Activated T-cell treated with anti-CD3 and anti-CD28 coated beads for 24 hours (primary cell): Measurements from ENCODE around the gene UHRF1.
"Not testable (repeated sequence)": the region's sequence is repeated elsewhere in the genome, so short reads cannot be mapped to it uniquely, and the experiment has no call there.

Source experiments
- DNase-seq: peaks from one replicate; pipeline ENCODE4 v3.0.0-alpha.2; 2020; ENCODE audit warnings: low read depth

Gene UHRF1

GRCh38 chr19:4935444-4935843 lies 26.1 kb downstream of the UHRF1 start:
- no peak for DNase-seq

- no peak for DNase-seq
These were observed 27.8 kb downstream of the UHRF1 start for GRCh38 chr19:4937060-4937459.

GRCh38 chr19:4938461-4938860 lies 29.2 kb downstream of the UHRF1 start:
- DNase-seq = not testable (repeated sequence)

- DNase-seq = no peak
These were observed 30.2 kb downstream of the UHRF1 start for GRCh38 chr19:4939466-4939865.

GRCh38 chr19:4941638-4942169 lies 32.4 kb downstream of the UHRF1 start:
- not testable (repeated sequence) for DNase-seq

- DNase-seq = not testable (repeated sequence)
These were observed 41.3 kb downstream of the UHRF1 start for GRCh38 chr19:4950650-4951049.

- no peak for DNase-seq
These were observed 42.4 kb downstream of the UHRF1 start for GRCh38 chr19:4951656-4952055.

- no peak for DNase-seq
These were observed 43.6 kb downstream of the UHRF1 start for GRCh38 chr19:4952945-4953344.

GRCh38 chr19:4954320-4955149 lies 45.2 kb downstream of the UHRF1 start:
- not testable (repeated sequence) for DNase-seq

GRCh38 chr19:4955274-4955673 lies 46.0 kb downstream of the UHRF1 start:
- DNase-seq = no peak

GRCh38 chr19:4957981-4958380 lies 48.7 kb downstream of the UHRF1 start:
- DNase-seq = no peak

GRCh38 chr19:4962085-4962619 lies 52.9 kb downstream of the UHRF1 start:
- DNase-seq = no peak

- no peak for DNase-seq
These were observed 55.8 kb downstream of the UHRF1 start for GRCh38 chr19:4965061-4965460.

GRCh38 chr19:4966591-4966990 lies 57.3 kb downstream of the UHRF1 start:
- DNase-seq = no peak

GRCh38 chr19:4967738-4968461 lies 58.6 kb downstream of the UHRF1 start:
- no peak for DNase-seq

- peak; percentile 98 for DNase-seq
These were observed 59.4 kb downstream of the UHRF1 start, which contains the start of gene KDM4B for GRCh38 chr19:4968462-4969291. Gene KDM4B, plus strand, starts transcription at chr19:4969113. Its CDS starts 63,778 bp downstream, at chr19:5032891.

GRCh38 chr19:4969292-4969771 lies 60.0 kb downstream of the UHRF1 start:
- no peak for DNase-seq

- DNase-seq = no peak
These were observed 60.7 kb downstream of the UHRF1 start for GRCh38 chr19:4969772-4970531.

GRCh38 chr19:4970558-4971423 lies 61.5 kb downstream of the UHRF1 start:
- DNase-seq = no peak

GRCh38 chr19:4971424-4971793 lies 62.1 kb downstream of the UHRF1 start:
- no peak for DNase-seq
